Thyroid gland (tissue), 4 donors: ENCODE results near the gene NSUN3.

Experiments used
- CTCF ChIP-seq, 6 experiments: fragments of 200-600 bp in 3 of 6; fragments of 450-650 bp in 3 of 6; sonication (generic) in 3 of 6; IDR thresholded peaks; one replicate each; pipeline ENCODE4 v1.5.1; 2016 to 2019; ENCODE audit warnings: antibody characterized with exemption in 6 of 6, mild to moderate bottlenecking in 2 of 6, inconsistent platforms in 1 of 6, moderate library complexity in 1 of 6
- POLR2A ChIP-seq, 2 donors: fragments of 450-650 bp; IDR thresholded peaks; one replicate each; pipeline ENCODE4 v1.6.1; 2017; ENCODE audit warnings: antibody characterized with exemption in 2 of 2, mild to moderate bottlenecking in 2 of 2, moderate library complexity in 1 of 2

GRCh38 chr3:94083261-94083660, 20.4 kb downstream of the NSUN3 start:
- no peak for TF ChIP-seq CTCF (IDR thresholded peaks at IDR 0.05)
- no peak for TF ChIP-seq POLR2A (IDR thresholded peaks at IDR 0.05)
